GM12878 (cell line): Measurements from ENCODE around the gene TMEM26. TPM values are rescaled to one million over a fixed set of nuclear protein-coding genes. Genes with fewer than 3 reads are reported as not detected.

Source experiments
- ATAC-seq: fragments of 200-7000 bp; cut with Tn5 transposase; 3 replicates; pipeline ENCODE4 v1.9.1; 2020; ENCODE audit warnings: mild to moderate bottlenecking, moderate library complexity
- BruUV-seq: library from RNA; stranded (reverse); fragments of 400-500 nt; replicated peaks from 2 replicates; lab custom pipeline; 2021; lab: Mats Ljungman, UMichigan
- CTCF ChIA-PET: fragments of 300-600 bp; sonication (Branson Sonifier 250); formaldehyde crosslinking; extraction: SDS; loops from one replicate; lab custom pipeline; 2021; ENCODE audit warnings: inconsistent platforms; lab: Yijun Ruan, JAX
- POLR2A ChIA-PET: fragments of 350-600 bp; formaldehyde crosslinking; extraction: SDS; loops from one replicate; lab custom pipeline; 2021; ENCODE audit warnings: inconsistent platforms; lab: Charles Lee
- RAD21 ChIA-PET: fragments of 300-600 bp; sonication (Branson Sonifier 250); formaldehyde crosslinking; loops from one replicate; lab custom pipeline; 2023; ENCODE audit warnings: antibody characterized with exemption; ENCODE audit not compliant: unreplicated experiment; lab: Charles Lee
- SMC1A ChIA-PET: fragments of 300-600 bp; sonication (Branson Sonifier 250); formaldehyde crosslinking; loops from one replicate; lab custom pipeline; 2023; ENCODE audit not compliant: unreplicated experiment, uncharacterized antibody; lab: Charles Lee
- DNase-seq: peaks from one replicate; pipeline ENCODE4 v3.0.0-alpha.2; 2011; ENCODE audit warnings: low read depth, low spot score
- FAIRE-seq: peaks from 3 replicates; lab custom pipeline; 2011; peaks lifted over from hg19 to GRCh38; lab: Jason Lieb, UNC
- H2AFZ ChIP-seq: 2 replicates; pipeline ENCODE4 v1.6.0; 2011; ENCODE audit warnings: low read depth, low read length, control low read depth; ENCODE audit not compliant: control insufficient read depth
- H3K27ac ChIP-seq: 2 replicates; pipeline ENCODE4 v1.5.1; 2011; ENCODE audit warnings: control low read depth; ENCODE audit not compliant: control insufficient read depth, insufficient read depth
- H3K27me3 ChIP-seq, 2 experiments: replicated peaks in 1 of 2; 2 replicates each; pipeline versions ENCODE4 v1.6.0 to v1.6.1; 2011; ENCODE audit warnings: low read length in 1 of 2; ENCODE audit not compliant: control insufficient read depth in 2 of 2, insufficient read depth in 2 of 2
- H3K36me3 ChIP-seq, 2 experiments: 2 replicates each; pipeline ENCODE4 v1.5.1; 2011; ENCODE audit warnings: low read length in 1 of 2; ENCODE audit not compliant: control insufficient read depth in 2 of 2, insufficient read depth in 2 of 2
- H3K4me1 ChIP-seq: 2 replicates; pipeline ENCODE4 v1.6.1; 2011; ENCODE audit warnings: mild to moderate bottlenecking, low read length, moderate library complexity, mixed read lengths; ENCODE audit not compliant: control insufficient read depth, insufficient read depth
- H3K4me2 ChIP-seq: 2 replicates; pipeline ENCODE4 v1.6.0; 2011; ENCODE audit warnings: control low read depth; ENCODE audit not compliant: control insufficient read depth, insufficient read depth
- H3K4me3 ChIP-seq: fragments of 200-600 bp; sonication (generic); 2 replicates; pipeline ENCODE4 v1.5.1; 2016
- H3K79me2 ChIP-seq: 2 replicates; pipeline ENCODE4 v1.6.0; 2011; ENCODE audit warnings: low read length; ENCODE audit not compliant: control insufficient read depth, insufficient read depth
- H3K9ac ChIP-seq: 2 replicates; pipeline ENCODE4 v1.8.0; 2011; ENCODE audit warnings: low read length, control low read depth, mixed read lengths; ENCODE audit not compliant: control insufficient read depth, insufficient read depth
- H3K9me3 ChIP-seq: replicated peaks from 3 replicates; pipeline ENCODE4 v1.5.1; 2011; ENCODE audit warnings: mild to moderate bottlenecking, low read length; ENCODE audit not compliant: control insufficient read depth, insufficient read depth
- H4K20me1 ChIP-seq: 2 replicates; pipeline ENCODE4 v1.6.0; 2011; ENCODE audit not compliant: control insufficient read depth, insufficient read depth
- CEBPZ ChIP-seq: fragments of 150-350 bp; IDR thresholded peaks from 2 replicates; pipeline ENCODE4 v1.6.1; 2016; ENCODE audit warnings: low read depth, low read length
- CHD1 ChIP-seq: IDR thresholded peaks from 2 replicates; pipeline ENCODE4 v1.6.1; 2012; ENCODE audit warnings: low read depth, low read length, improper control_type of control experiment
- ETV6 ChIP-seq, 2 experiments: fragments of 450-650 bp in 1 of 2; IDR thresholded peaks in 1 of 2; conservative IDR thresholded peaks in 1 of 2; 2 replicates each; pipeline ENCODE4 v1.6.1; 2014; ENCODE audit warnings: antibody characterized with exemption in 1 of 2, borderline replicate concordance in 1 of 2, low read depth in 1 of 2, mild to moderate bottlenecking in 1 of 2, moderate library complexity in 1 of 2
- NFYB ChIP-seq: IDR thresholded peaks from 2 replicates; pipeline ENCODE4 v1.6.1; 2011; ENCODE audit warnings: low read depth, mild to moderate bottlenecking, low read length, improper control_type of control experiment, moderate library complexity; ENCODE audit not compliant: insufficient read depth
- NKRF ChIP-seq: fragments of 450-650 bp; conservative IDR thresholded peaks from 2 replicates; pipeline ENCODE4 v1.6.1; 2017; ENCODE audit warnings: mild to moderate bottlenecking, moderate library complexity
- PAX8 ChIP-seq: fragments of 450-650 bp; IDR thresholded peaks from 2 replicates; pipeline ENCODE4 v1.6.1; 2017; ENCODE audit warnings: mild to moderate bottlenecking, moderate library complexity
- REST ChIP-seq: IDR thresholded peaks from 2 replicates; pipeline ENCODE4 v1.6.1; 2012; ENCODE audit warnings: mild to moderate bottlenecking, low read depth, low read length
- SMAD5 ChIP-seq: IDR thresholded peaks from 2 replicates; pipeline ENCODE4 v1.6.1; 2016; ENCODE audit warnings: antibody characterized with exemption, low read depth
- YBX1 ChIP-seq: fragments of 450-650 bp; IDR thresholded peaks from 2 replicates; pipeline ENCODE4 v1.6.1; 2016; ENCODE audit warnings: antibody characterized with exemption
- ZBTB4 ChIP-seq: fragments of 450-650 bp; formaldehyde crosslinking; IDR thresholded peaks from 2 replicates; pipeline ENCODE4 v1.4.0; 2022; ENCODE audit warnings: mild to moderate bottlenecking, moderate library complexity
- WGBS: methylation state at CpG from one replicate; pipeline ENCODE4 v1.1.6; 2016; ENCODE audit warnings: low lambda C conversion rate; ENCODE audit not compliant: insufficient replicate concordance, insufficient coverage; ENCODE audit errors: missing lambda C conversion rate; 5-methylcytosine and 5-hydroxymethylcytosine counted together
- in situ Hi-C: fragments of 300-500 bp; cut with MboI; formaldehyde crosslinking; loops from 9 replicates; pipeline ENCODE4 v1.14.3; 2018; ENCODE audit warnings: mixed read lengths
- intact Hi-C: fragments of 100-400 bp; cut with micrococcal nuclease; formaldehyde crosslinking; loops from one replicate; pipeline ENCODE4 v1.14.2; 2022; ENCODE audit not compliant: unreplicated experiment
- polyA plus RNA-seq, 11 experiments: library from polyadenylated mRNA; depleted of rRNA in 4 of 11; unstranded in 6 of 11; stranded (reverse) in 5 of 11; fragments of >200 nt; fragmentation: Nextera tagmentation in 4 of 11; fragmentation: Illumina TruSeq in 1 of 11; extraction: Ambion mirVana in 4 of 11; extraction: Trizol in 1 of 11; gene quantifications; 1 replicate in 1 of 11; 2 replicates in 10 of 11; pipeline versions ENCODE4 v1.2.1 to v1.2.3, GENCODE V29; 2011 to 2016; ENCODE audit warnings: inconsistent platforms in 2 of 11, missing spikeins in 2 of 11, low read depth in 1 of 11
- total RNA-seq, 4 experiments: library from RNA; depleted of rRNA in 3 of 4; stranded (reverse); fragments of >200 nt in 3 of 4; fragmentation: Illumina TruSeq in 1 of 4; extraction: Trizol in 1 of 4; gene quantifications; 2 replicates each; pipeline versions ENCODE4 v1.2.1 to v1.2.3, GENCODE V29; 2013 to 2021

Gene TMEM26
- total and polyA plus RNA-seq, 10 of the 15 experiments (the other 5 are each of a cell fraction or from before 2014, with no cell fraction given), result not detected

- no peak overlapping the region for H3K9ac ChIP-seq
- H3K4me1 ChIP-seq, result no peaks in the 10 kb centered on the region
- RAD21 ChIA-PET, result no interaction called here
- no peak overlapping the region for H3K4me3 ChIP-seq
- CTCF ChIA-PET, result no interaction called here
- H2AFZ ChIP-seq, result no peak overlapping the region
- DNase-seq, result no peak
- H4K20me1 ChIP-seq, result no peaks in the 10 kb centered on the region
- no peaks in the 10 kb centered on the region for H3K9me3 ChIP-seq
- no peaks in the 10 kb centered on the region for H3K79me2 ChIP-seq
- no peak overlapping the region for H3K27ac ChIP-seq
- POLR2A ChIA-PET, result no interaction called here
- H3K4me2 ChIP-seq, result no peak overlapping the region
- SMC1A ChIA-PET, result no interaction called here
- in situ Hi-C loops (no loop called here), intact Hi-C loops (no loop called here)
- no peaks in the 10 kb centered on the region for H3K36me3 ChIP-seq
- WGBS, result 2% methylated on average over 2 of the region's 2 CpGs
- BruUV-seq, result no TSS peak
- no peaks in the 10 kb centered on the region for H3K27me3 ChIP-seq
- FAIRE-seq, result no peak
- ATAC-seq, result no peak
- TF ChIP-seq REST (no peak), YBX1 (no peak), CHD1 (no peak), SMAD5 (no peak), PAX8 (no peak), ETV6 (conservative IDR thresholded peaks at IDR 0.05 in 1 of 2, IDR thresholded peaks at IDR 0.05 in 1 of 2; ENCODE audit: borderline replicate concordance in 1 of 2, low read depth in 1 of 2) (no peak), NFYB (no peak), CEBPZ (no peak), ZBTB4 (CRISPR knock-in tag) (no peak), NKRF (no peak)
Observed at GRCh38 chr10:61438141-61438988, 14.8 kb downstream of the TMEM26 start.
